T-helper 22 cell (primary cell): ENCODE results near the gene SELP.

Experiments used
- DNase-seq: peaks from one replicate; pipeline ENCODE4 v3.0.0-alpha.2; 2020; ENCODE audit warnings: low read depth

The SELP gene

DNA sequence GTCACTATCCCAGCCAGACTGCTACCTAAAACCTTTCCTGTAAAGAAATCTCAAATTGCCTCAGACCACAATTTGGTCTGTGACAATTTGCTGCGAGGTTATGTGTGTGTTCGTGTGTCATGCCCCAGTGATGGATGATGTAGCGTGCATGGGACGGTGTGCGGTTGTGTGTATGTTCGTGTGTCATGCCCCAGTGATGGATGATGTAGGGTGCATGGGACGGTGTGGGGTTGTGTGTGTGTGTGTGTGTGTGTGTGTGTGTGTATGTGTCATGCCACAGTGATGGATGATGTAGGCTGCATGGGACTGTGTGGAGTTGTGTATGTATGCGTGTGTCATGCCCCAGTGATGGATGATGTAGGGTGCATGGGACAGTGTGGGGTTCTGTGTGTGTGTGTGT, 9.4 kb downstream of the SELP start:
- DNase-seq, result no peak

DNA sequence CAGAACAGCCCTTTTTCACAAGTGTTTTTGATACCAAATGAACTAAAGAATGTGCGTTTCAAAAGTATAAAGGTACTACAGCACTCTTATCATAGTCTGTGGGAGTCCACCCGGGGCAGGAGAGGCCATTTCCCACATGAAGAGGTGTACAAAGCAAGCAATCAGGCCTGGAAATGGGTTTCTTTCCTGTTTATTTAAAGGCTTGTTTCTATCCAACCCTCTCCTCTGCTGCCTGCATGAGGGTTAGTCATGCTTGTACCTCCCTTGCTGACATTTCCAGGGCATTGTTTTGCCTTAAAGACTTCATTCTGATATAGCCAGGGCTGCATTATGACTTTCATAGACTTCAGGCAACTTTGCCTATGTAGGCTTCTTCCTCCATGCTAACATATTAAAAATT, 11.6 kb downstream of the SELP start:
- no peak for DNase-seq

DNA sequence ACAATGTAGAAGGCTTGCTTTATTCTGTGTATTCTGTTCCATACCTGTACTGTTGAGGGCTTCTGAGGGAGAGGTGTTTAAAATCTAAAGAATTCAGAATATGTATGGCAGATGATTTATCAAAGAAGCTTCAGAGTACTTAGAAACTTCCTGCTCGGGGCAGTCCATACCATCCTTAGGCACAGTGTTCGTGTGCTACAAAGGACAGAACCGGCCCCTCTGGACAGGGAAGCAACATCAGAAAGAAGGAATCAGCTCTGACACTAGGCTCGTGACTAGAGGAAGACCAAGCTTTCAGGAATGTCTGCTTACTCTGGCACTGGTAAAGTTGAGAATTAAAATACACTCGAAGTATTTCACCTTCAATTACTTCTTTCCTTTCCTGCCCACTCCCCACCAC, 14.1 kb downstream of the SELP start:
- no peak for DNase-seq

DNA sequence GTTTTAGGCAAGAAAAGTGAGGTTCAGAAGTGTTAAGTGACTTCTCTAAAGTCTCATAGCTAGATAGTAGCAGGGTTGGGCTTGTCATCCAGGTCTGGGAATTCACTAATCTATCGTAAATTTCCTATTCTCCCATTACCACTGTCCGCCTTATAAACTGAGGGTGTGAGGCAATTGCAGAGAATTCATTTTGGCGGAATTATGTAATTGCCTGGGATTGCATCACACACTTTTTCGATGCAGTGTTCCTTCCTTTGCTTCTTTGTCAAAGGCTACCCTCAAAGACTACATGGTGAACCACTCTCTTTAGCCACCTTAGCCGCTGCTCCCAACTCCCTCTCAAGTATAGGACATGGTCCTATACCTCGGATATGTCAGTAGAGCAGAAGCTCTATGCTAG, 19.1 kb downstream of the SELP start:
- no peak for DNase-seq

DNA sequence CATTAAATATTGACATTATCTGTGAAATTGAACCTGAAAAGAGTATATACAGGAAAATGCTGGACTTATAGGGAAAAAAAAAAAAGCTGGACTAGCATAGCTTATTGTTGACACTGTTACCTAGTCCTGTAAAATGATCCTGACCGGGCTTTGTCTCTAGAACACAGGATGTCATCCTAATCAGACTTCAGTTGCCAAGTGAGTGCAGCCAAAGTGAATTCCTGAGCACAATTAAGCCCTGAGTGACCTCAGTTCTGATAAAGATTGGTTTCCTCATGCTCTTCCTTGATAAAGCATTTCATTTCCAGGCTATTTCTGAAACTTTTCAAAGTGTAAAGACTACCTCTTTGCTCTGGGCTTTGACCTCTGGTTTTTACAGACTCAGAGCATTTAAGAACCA, 19.8 kb downstream of the SELP start:
- DNase-seq, result no peak

DNA sequence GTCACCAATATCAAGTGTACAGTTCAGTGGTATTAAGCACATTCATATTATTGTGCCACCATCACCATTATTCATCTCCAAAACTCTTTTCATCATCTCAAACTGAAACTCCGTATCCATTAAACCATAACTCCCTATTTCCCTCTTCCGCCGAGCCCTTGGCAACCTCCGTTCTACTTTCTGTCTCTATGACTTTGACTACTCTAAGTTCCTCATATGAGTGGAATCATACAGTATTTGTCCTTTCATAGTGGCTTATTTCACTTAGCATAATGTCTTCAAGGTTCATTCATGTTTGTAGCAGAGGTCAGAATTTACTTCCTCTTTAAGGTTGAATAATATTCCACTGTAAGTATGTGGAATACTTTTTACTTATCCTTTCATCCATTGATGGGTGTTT, 21.7 kb downstream of the SELP start:
- DNase-seq, result no peak

DNA sequence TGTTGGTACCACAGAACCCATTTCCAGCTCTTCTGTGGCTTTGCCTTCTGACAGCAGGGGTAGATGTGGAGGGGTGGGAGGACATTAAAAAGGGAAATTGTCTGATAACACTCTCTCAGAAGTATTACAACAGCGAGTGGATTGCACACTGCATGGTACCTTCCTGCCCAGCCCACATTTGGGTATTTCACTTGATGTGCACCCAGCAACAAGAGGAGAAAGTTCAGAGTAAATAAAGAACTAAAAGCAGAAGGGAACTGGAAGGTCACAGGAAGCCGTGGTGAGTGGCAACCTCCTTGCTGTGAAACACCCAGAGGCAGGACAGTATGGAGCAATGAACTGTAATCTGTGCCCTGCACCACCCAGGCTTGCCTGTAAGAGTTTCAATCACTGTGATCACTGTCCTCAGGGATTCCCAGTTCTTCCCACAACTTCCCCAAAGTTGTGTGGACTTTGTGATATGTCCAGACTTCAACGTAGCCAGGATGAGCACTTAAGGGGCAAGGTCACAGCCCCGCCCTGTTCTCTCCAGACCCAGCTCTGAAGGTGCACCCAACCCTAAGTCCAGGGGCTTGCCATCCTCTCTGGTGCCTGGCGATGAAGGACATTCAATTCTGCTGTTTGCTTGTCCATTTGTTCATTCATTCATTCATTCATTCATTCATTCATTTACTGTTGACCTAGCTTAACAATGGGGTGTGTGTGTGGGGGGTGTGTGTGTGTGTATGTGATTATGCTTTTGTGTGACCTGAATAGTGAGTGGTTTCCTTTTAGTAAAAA, 25.0 kb downstream of the SELP start:
- DNase-seq, result peak; percentile 5

DNA sequence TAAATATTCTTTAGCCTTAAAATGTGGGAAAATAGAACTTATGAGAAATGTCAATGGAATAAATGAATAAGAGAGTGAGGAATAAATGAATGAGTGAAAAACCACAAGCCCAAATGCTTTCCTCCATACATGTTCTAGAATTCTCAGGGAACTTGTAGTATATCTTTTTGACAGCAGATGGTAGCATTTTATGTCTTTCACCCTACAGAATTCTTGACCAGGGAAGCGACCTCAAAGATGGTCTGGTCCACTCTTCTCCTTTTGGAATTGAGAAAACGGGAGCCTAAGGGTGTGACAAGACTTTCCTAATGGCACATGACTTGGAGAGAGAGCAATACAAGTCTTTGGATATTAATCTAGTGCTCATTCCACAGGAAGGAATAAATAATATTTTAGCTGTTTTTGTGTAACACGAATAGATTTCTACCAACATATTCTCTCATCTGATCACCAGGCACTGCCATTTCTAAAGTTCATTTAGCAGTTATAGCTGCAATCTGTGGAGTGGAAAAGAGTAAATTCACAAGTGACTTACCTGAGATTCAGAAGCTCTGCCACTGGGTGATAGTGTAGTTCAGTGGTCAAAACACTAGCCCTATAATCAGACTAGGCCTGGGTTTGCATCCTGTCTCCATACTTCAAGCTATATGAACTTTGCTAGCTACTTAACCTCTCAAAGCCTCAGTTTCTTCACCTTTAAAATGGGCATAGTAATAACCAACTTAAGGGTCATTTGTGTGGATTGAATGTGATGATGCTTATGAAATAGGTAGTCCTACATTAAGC, 28.6 kb downstream of the SELP start:
- DNase-seq, result no peak

DNA sequence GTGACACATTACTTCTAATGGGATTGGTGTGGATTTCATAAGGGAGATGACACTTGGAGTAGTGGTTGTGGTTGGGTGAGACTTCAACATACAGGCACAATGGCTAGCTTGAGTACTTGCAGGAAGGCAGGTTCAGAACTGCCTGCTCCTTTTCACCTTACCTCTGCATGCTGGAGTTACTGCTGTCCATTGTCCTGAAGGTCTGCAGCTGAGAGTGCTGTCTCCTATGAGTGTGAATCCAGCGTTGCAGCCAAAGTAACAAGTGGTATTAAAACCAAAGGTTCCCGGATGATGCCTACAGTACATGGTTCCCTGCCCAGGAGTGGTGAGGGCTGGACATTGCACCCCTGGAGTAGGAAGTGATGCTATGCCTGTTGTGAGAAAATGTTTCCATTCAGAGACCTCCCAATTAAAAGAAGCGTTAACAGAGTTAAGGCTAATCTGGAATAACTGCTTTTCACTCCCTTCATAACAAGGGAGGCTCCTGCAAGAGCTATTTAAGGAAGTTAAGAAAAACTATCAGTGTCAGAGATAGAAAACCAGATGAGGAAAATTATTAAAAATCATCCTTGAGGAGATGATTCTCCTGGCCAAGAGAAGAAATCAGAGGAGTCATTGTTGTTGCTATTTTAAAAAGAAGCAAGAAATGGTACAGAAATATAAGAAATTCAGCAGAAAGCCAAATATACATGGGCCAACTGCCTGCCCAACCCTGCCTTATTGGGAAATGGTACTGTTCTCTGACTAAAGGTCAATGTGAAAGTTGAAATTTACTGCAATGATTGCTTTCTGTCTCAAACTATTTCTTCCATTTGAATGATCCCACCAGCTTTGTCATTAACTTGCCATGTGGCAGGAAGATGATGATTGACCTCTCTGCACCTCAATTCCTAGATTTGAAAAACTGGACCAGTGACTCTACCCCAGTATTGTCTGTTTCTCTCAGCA, 33.9 kb downstream of the SELP start:
- no peak for DNase-seq

DNA sequence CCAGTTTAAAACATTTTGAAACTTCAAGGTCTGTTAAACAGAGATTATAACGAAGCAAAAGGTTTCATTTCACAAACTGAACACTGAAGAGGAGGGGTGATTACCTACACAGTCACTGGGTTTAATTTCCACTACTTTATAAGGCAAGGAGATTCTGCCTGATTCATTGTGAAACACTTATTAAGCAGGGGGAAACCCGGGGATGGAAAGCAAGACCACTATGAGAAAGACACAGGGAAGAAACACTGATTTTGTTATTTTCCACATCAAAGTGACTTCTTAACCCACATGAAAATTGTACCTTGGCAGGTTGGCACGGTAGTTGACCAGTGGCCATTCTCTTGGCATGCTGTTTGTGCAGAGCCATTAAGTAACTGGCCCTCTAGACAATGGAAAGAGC, 35.5 kb downstream of the SELP start:
- DNase-seq, result no peak

DNA sequence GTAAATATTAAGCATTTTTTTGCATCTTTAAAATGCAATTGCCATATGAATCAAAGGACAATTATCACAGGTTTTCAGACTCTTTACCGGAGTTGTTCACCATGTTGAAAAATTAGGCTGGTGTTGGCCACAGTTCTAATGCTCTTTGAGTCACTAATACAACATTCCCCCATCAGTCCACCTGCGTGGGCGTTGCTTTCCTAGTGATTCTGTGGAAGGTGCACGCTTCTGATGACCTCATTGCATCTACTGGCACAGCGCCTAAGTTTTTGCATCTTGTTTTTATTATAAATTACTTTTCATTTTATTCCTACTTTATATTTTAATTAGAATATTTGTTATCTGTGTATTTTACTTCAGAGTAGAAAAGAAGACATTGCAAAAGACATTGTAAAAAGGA, 39.0 kb downstream of the SELP start:
- DNase-seq, result no peak

DNA sequence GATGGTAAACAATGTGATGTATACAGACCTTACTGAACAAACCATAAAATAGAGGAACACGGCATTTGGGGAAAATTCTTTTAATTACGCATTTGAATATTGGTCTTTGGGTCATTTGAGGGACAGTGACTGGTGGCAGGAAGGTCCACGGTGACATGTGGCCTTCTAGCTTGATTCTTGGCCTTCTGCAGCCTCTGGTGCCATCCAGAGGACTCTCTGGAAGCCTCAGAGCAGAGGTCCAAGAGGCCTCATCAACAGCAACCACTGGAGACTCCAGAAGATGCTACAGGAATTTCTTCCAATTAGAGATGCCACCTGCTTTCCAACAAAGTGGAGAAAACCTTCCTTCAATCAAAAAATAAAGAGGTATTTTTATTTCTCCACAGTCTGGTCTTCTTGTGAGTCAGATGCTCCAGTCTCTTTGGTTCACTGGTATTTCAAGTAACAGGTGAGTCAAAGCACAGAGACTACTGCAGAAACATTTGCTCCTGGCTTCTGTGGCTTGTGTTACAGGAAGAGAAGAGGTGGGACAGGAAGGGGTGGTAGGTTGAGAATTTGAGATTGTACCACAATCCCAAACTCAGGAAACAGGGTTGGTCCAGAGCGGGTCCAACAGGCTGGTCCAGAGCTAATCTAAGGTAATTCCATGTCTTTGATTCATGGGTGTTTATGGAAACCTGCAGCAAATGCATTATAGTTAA, 41.0 kb downstream of the SELP start:
- DNase-seq, result no peak

DNA sequence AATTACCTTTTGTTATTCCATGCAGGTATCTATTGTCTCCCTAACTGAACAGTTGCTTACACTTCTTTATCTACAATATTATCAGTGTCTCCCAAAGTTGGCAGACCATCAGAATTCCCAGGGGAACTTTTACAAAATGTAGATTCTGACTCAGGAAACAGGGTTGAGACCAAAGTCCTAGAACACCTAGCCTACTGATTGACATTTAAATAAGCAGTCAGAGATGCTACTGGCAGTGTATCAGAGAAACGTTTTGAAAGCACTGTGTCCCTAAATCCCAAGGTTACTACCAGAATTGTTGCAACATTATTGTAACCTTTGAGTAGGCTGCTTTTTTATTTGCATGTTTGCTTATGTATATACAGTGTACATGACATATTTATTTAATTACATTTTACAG, 41.8 kb downstream of the SELP start:
- no peak for DNase-seq

DNA sequence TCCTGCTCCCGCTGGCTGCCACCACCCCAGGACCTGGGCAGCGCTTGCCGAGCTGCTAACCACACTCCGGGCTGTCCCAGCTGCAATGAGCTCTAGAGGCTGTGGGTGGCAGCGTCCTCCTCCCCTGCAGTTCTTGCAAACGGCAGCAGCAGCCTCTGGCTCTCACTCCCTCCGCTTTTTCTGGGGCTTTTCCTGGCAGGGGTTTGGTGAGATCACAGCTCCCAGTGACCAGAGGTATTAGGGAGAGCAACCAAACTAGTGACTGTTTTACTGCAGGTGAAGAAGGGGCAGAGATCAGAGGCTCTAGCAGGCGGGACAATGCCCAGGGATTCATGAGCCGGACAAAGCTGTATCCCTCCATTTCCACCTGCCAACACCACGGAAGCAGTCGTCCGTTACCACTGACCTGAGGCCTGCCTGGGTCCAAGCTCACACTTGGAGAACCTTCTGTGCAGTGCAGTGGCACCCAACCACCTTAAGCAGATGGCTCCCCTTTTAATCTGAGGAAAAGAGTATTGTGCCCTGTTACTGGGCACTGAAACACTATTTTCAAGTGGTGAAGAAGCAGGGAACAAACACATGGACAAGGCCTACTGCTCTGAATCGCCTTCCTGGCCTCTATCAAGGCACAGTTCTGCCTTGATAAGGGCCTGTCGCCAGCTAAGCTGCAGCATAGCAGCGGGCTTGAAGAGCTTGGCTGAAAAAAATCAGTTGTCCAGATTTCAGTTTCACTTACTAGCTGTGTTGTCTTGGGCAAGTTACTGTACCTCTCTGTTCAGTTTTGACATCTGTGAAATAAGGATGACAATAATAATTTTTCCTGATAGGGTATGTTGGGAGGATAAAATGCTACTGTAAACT, 43.3 kb downstream of the SELP start, which contains the start of gene F5:
Gene F5 (minus strand): TSS at position 87 of the 861 bp plus-strand sequence. CDS start 95 bp downstream, outside the sequence.
- peak; percentile 52 for DNase-seq

DNA sequence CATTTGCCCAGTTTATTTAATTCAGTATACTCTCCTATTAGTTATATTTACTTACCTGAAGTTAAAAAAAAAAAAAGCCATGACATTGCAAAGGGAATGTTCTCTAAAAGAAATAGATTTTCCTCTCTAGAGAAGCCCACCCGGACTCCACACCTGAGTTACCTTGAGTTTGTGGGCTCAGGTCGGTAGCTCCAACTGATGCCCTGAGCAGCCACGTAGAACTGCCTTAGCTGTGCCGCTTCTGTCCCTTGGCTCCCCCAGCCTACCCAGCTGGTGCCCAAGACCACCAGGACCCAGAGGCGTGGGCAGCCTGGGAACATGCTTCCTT, 43.9 kb downstream of the SELP start:
- DNase-seq, result no peak

DNA sequence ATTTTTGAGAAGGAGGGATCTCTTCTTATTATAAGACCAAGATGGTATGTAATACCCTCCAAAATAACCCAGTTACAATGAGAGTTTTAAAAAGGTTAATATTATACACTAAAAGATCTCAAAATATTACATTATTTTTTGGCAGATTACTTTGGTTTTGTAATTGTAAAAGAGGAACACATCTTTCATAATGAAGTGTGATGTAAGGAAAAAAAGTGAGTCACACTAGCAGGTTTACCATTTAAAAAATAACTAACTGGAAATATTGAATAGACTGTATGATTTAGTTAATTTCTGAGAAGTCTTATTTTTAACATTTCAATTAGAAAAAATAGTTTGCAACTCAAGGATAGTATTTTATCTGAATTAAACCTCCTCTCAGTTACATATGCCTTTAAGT, 44.7 kb downstream of the SELP start:
- no peak for DNase-seq

DNA sequence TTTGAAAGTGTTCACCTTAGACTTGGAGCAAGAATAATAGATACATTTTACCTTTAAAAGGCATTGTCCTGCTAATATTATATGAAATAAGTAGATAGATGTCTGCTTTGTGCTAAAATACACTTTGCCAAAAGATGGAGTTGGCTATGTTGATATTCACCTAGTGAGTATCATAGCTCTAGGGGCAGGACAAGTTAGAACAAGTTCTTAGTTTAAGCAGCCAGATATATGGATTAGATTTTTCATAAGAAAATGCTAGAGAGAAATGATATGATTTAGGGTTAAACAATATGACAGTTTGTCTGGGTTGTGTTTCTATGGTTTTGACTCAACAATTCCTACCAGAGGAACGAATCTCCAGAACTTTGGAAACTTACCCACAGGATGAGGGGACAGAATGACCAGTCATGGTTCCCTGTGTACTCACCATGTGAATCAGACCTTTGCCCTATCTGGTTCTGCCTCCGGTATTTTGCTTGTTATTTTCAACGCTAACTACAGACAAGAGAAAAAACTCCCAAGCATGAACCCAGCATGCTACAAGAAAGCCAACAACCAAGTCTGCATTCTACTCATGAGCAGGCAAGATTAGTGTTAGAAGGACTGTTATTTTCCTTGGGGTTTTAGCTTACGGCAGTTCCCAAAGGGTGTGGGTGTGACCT, 45.3 kb downstream of the SELP start:
- DNase-seq, result no peak

DNA sequence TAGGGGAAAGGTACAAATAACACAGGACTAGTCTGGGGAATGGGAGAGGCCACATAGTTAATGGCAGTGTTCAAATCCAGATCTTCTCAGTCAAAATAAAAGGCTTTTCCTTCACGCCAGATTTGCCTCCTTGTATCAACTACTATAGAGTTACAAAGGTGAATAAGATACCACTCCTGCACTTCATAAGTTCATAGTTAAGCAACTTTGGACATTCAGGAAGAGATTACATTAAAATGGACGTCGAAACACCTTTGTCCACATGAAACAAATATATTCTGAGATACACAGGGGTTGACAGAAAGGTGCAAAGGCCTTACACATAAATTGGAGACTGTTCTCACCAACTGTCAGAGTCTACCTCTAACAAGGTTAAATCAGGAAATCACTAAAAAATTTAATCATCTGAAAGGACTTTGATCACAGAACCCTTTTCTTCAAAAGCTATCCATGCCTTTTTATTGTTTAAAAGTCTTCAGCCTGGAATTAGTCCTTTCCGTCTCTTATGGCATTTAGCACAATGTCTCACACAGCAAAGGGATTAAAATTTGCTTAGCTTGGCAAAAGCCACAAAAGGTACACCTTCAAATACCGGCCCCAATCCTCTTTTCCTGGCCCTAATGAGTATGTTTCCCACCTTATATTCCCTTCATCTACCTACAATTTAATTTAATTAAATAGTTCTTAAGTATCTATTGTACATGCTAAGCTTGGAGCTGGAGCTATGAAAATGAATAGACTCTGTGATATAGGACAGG, 51.8 kb downstream of the SELP start:
- no peak for DNase-seq

DNA sequence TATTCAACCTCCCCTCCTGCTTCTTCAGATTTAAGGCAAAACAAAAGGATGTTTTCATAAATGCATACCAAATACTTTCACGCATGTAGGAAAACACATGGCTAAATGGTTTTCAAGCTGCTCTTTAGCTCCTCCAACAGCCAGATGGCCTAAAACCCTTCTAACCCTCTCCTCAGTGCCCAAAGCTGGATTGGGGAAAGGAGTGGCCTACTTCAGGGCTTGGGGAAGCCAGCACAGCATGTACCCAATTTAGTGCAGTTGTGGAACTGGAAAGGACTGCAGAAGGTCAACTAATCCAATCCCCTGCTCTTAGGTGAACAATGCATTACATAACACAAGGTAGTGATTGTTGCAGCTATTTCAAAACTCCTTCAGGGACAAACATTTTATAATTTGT, 53.0 kb downstream of the SELP start:
- no peak for DNase-seq
